C4-2B (cell line): ENCODE results near the gene CC2D2A.

Experiments used
- CTCF ChIP-seq: fragments of 450-650 bp; conservative IDR thresholded peaks from 2 replicates; pipeline ENCODE4 v1.5.1; 2017; ENCODE audit warnings: mild to moderate bottlenecking
- ZFX ChIP-seq: fragments of 450-650 bp; IDR thresholded peaks from 2 replicates; pipeline ENCODE4 v1.6.1; 2017

GRCh38 chr4:15481961-15482745, 12.5 kb downstream of the CC2D2A start:
- TF ChIP-seq CTCF (no peak), ZFX (no peak)
